ENCODE results near the gene STARD3. TPM values are rescaled to one million over a fixed set of nuclear protein-coding genes. Genes with fewer than 3 reads are reported as not detected.

The STARD3 gene
- total RNA-seq, 2 experiments from 2014 or later: 70.0 to 72.8 TPM

- Mint-ChIP-seq H3K4me3 (no peak overlapping the region), H3K4me1 (peaks cover 61% of the 10 kb centered on the region), H3K36me3 (ENCODE audit: low read depth) (peaks cover 38% of the 10 kb centered on the region), H3K27ac (peak overlapping the region; percentile 86), H3K27me3 (no peaks in the 10 kb centered on the region), H3K9me3 (no peaks in the 10 kb centered on the region)
- CTCF ChIA-PET: interaction anchor here (1.4 to 2.5 kb wide), 4 partner anchors 9 to 56 kb away, joined by 6 to 17 read pairs (median 9); partner anchors contain the start of genes MIEN1, PGAP3 and PNMT
- DNase-seq: no peak
- POLR2A ChIA-PET: interaction anchor here (0.6 to 1.1 kb wide), 2 partner anchors 9 to 77 kb away, joined by 4 read pairs; no protein-coding TSS in a partner anchor
Observed at GRCh38 chr17:39677542-39678339, 40.8 kb downstream of the STARD3 start.

GRCh38 chr17:39678340-39679116, 41.6 kb downstream of the STARD3 start:
- H3K36me3 Mint-ChIP-seq (ENCODE audit: low read depth): peaks cover 44% of the 10 kb centered on the region
- no peaks in the 10 kb centered on the region for H3K9me3 Mint-ChIP-seq
- no peak for DNase-seq
- peak overlapping the region; percentile 92 for H3K27ac Mint-ChIP-seq
- no peaks in the 10 kb centered on the region for H3K27me3 Mint-ChIP-seq
- H3K4me3 Mint-ChIP-seq: no peak overlapping the region
- ChIA-PET POLR2A (interaction anchor here (1.1 kb wide), 1 partner anchor 77 kb away, joined by 4 read pairs; no protein-coding TSS in a partner anchor), CTCF (interaction anchor here (1.4 to 3.0 kb wide), 6 partner anchors 9 to 57 kb away, joined by 6 to 17 read pairs (median 8); partner anchors contain the start of genes MIEN1, PGAP3 and PNMT)
- H3K4me1 Mint-ChIP-seq: peaks cover 62% of the 10 kb centered on the region

GRCh38 chr17:39679521-39680192, 42.7 kb downstream of the STARD3 start:
- peak; percentile 47 for DNase-seq
- H3K36me3 Mint-ChIP-seq (ENCODE audit: low read depth): peaks cover 49% of the 10 kb centered on the region
- no peaks in the 10 kb centered on the region for H3K9me3 Mint-ChIP-seq
- ChIA-PET POLR2A (no interaction called here), CTCF (interaction anchor here (1.5 to 3.0 kb wide), 5 partner anchors 8 to 58 kb away, joined by 8 to 17 read pairs (median 8); partner anchors contain the start of genes MIEN1, PGAP3 and PNMT)
- peaks cover 62% of the 10 kb centered on the region for H3K4me1 Mint-ChIP-seq
- H3K4me3 Mint-ChIP-seq: no peak overlapping the region
- H3K27ac Mint-ChIP-seq: peak overlapping the region; percentile 92
- no peaks in the 10 kb centered on the region for H3K27me3 Mint-ChIP-seq

GRCh38 chr17:39683295-39683939, 46.5 kb downstream of the STARD3 start:
- Mint-ChIP-seq H3K9me3 (peaks cover 3% of the 10 kb centered on the region), H3K27me3 (no peaks in the 10 kb centered on the region), H3K27ac (no peak overlapping the region), H3K4me3 (no peak overlapping the region), H3K4me1 (peaks cover 51% of the 10 kb centered on the region), H3K36me3 (ENCODE audit: low read depth) (peaks cover 47% of the 10 kb centered on the region)
- CTCF ChIA-PET: interaction anchor here (1.8 kb wide), 1 partner anchor 62 kb away, joined by 7 read pairs; no protein-coding TSS in a partner anchor
- POLR2A ChIA-PET: no interaction called here
- no peak for DNase-seq

- DNase-seq: no peak
- no peak overlapping the region for H3K4me3 Mint-ChIP-seq
- ChIA-PET POLR2A (no interaction called here), CTCF (interaction anchor here (1.4 kb wide), 1 partner anchor 63 kb away, joined by 4 read pairs; no protein-coding TSS in a partner anchor)
- peaks cover 44% of the 10 kb centered on the region for H3K36me3 Mint-ChIP-seq (ENCODE audit: low read depth)
- no peak overlapping the region for H3K27ac Mint-ChIP-seq
- peaks cover 48% of the 10 kb centered on the region for H3K4me1 Mint-ChIP-seq
- no peaks in the 10 kb centered on the region for H3K27me3 Mint-ChIP-seq
- H3K9me3 Mint-ChIP-seq: peaks cover 7% of the 10 kb centered on the region
Observed at GRCh38 chr17:39684369-39685192, 47.6 kb downstream of the STARD3 start.

- Mint-ChIP-seq H3K9me3 (peaks cover 7% of the 10 kb centered on the region), H3K36me3 (ENCODE audit: low read depth) (peaks cover 34% of the 10 kb centered on the region), H3K27ac (peak overlapping the region; percentile 98), H3K4me3 (peak overlapping the region; percentile 94), H3K27me3 (no peaks in the 10 kb centered on the region), H3K4me1 (peaks cover 33% of the 10 kb centered on the region)
- no peak for DNase-seq
- CTCF ChIA-PET: interaction anchor here (1.1 to 2.4 kb wide), 6 partner anchors 9 to 43 kb away, joined by 3 to 14 read pairs (median 7); partner anchors contain the start of gene MIEN1
- POLR2A ChIA-PET: no interaction called here
Observed at GRCh38 chr17:39687101-39687545, 50.2 kb downstream of the STARD3 start.

- H3K4me1 Mint-ChIP-seq: peaks cover 33% of the 10 kb centered on the region
- peak within 1 kb of the TSS; percentile 94 for H3K4me3 Mint-ChIP-seq
- DNase-seq: peak; percentile 83
- POLR2A ChIA-PET: interaction anchor here (0.7 to 1.0 kb wide), 2 partner anchors 15 to 42 kb away, joined by 3 to 6 read pairs; partner anchors contain the start of gene MIEN1
- H3K36me3 Mint-ChIP-seq (ENCODE audit: low read depth): peaks cover 30% of the 10 kb centered on the region
- peaks cover 7% of the 10 kb centered on the region for H3K9me3 Mint-ChIP-seq
- peak within 1 kb of the TSS; percentile 98 for H3K27ac Mint-ChIP-seq
- CTCF ChIA-PET: interaction anchor here (0.6 to 2.4 kb wide), 11 partner anchors 8 to 342 kb away, joined by 3 to 14 read pairs (median 5); partner anchors contain the start of gene MIEN1
- H3K27me3 Mint-ChIP-seq: no peaks in the 10 kb centered on the region
Observed at GRCh38 chr17:39687546-39688474, 50.9 kb downstream of the STARD3 start, which contains the start of gene PGAP3. TSS of gene PGAP3 (minus strand) at chr17:39688057. CDS start at chr17:39688014, 43 bp downstream.

- ChIA-PET CTCF (interaction anchor here (1.0 to 2.4 kb wide), 8 partner anchors 10 to 341 kb away, joined by 3 to 14 read pairs (median 6); partner anchors contain the start of gene MIEN1), POLR2A (interaction anchor here (0.7 to 1.0 kb wide), 2 partner anchors 14 to 41 kb away, joined by 3 to 6 read pairs; partner anchors contain the start of gene MIEN1)
- H3K4me3 Mint-ChIP-seq: peak overlapping the region; percentile 94
- H3K4me1 Mint-ChIP-seq: peaks cover 29% of the 10 kb centered on the region
- DNase-seq: no peak
- peak overlapping the region; percentile 98 for H3K27ac Mint-ChIP-seq
- peaks cover 7% of the 10 kb centered on the region for H3K9me3 Mint-ChIP-seq
- H3K36me3 Mint-ChIP-seq (ENCODE audit: low read depth): peaks cover 24% of the 10 kb centered on the region
- no peaks in the 10 kb centered on the region for H3K27me3 Mint-ChIP-seq
Observed at GRCh38 chr17:39688475-39688835, 51.5 kb downstream of the STARD3 start.

GRCh38 chr17:39688945-39689344, 52.0 kb downstream of the STARD3 start:
- Mint-ChIP-seq H3K4me1 (peaks cover 29% of the 10 kb centered on the region), H3K36me3 (ENCODE audit: low read depth) (peaks cover 23% of the 10 kb centered on the region), H3K27ac (peak overlapping the region; percentile 98), H3K4me3 (peak overlapping the region; percentile 94), H3K27me3 (no peaks in the 10 kb centered on the region), H3K9me3 (peaks cover 7% of the 10 kb centered on the region)
- ChIA-PET POLR2A (no interaction called here), CTCF (interaction anchor here (1.1 to 2.4 kb wide), 5 partner anchors 11 to 67 kb away, joined by 3 to 14 read pairs (median 5); partner anchors contain the start of genes ERBB2 and MIEN1)
- DNase-seq: no peak

GRCh38 chr17:39694593-39694992, 57.6 kb downstream of the STARD3 start:
- Mint-ChIP-seq H3K4me3 (no peak overlapping the region), H3K4me1 (peaks cover 2% of the 10 kb centered on the region), H3K9me3 (no peaks in the 10 kb centered on the region), H3K36me3 (ENCODE audit: low read depth) (peaks cover 3% of the 10 kb centered on the region), H3K27me3 (peaks cover 9% of the 10 kb centered on the region), H3K27ac (no peak overlapping the region)
- ChIA-PET POLR2A (no interaction called here), CTCF (no interaction called here)
- no peak for DNase-seq

Measured in activated CD4-positive, alpha-beta T cell treated with anti-CD3 and anti-CD28 coated beads, Interleukin-2, amount 10 ng/mL, durations not matched to agents 7 days and 5 days (primary cell).